Stimulated activated CD8-positive, alpha-beta memory T cell treated with anti-CD3 and anti-CD28 coated beads, Interleukin-4, amount 100 ng/mL, for 48 hours (primary cell): ENCODE results near the gene F2.
A peak's percentile ranks its signal among the peaks of the same experiment; 100 is the strongest.
"Not testable (repeated sequence)": the region's sequence is repeated elsewhere in the genome, so short reads cannot be mapped to it uniquely, and the experiment has no call there.

Source experiments
- DNase-seq: peaks from one replicate; pipeline ENCODE4 v3.0.0-alpha.2; 2020

Gene F2

GRCh38 chr11:46686886-46687795, 31.9 kb upstream of the F2 start:
- no peak for DNase-seq

- DNase-seq = no peak
These were observed 28.3 kb upstream of the F2 start for GRCh38 chr11:46690702-46691101.

GRCh38 chr11:46692450-46692849, 26.6 kb upstream of the F2 start:
- DNase-seq = no peak

GRCh38 chr11:46693597-46694012, 25.4 kb upstream of the F2 start:
- DNase-seq = no peak

GRCh38 chr11:46694072-46694471, 24.9 kb upstream of the F2 start:
- no peak for DNase-seq

GRCh38 chr11:46694607-46695006, 24.4 kb upstream of the F2 start:
- no peak for DNase-seq

- DNase-seq = no peak
These were observed 23.4 kb upstream of the F2 start for GRCh38 chr11:46695345-46696211.

- DNase-seq = no peak
These were observed 22.8 kb upstream of the F2 start for GRCh38 chr11:46696212-46696558.

GRCh38 chr11:46697303-46697702, 21.7 kb upstream of the F2 start:
- DNase-seq = no peak

- no peak for DNase-seq
These were observed 21.3 kb upstream of the F2 start for GRCh38 chr11:46697723-46698122.

GRCh38 chr11:46698597-46698996, 20.4 kb upstream of the F2 start:
- no peak for DNase-seq

GRCh38 chr11:46700241-46701077, 18.6 kb upstream of the F2 start, which contains the start of the genes ARHGAP1 and ZNF408:
Gene ARHGAP1, minus strand, starts transcription at chr11:46700619. Its CDS starts 4,512 bp downstream, at chr11:46696107.
Gene ZNF408, plus strand, starts transcription at chr11:46701031. Its CDS starts 17 bp downstream, at chr11:46701048.
- DNase-seq = peak; percentile 100

- DNase-seq = peak; percentile 32
These were observed 17.8 kb upstream of the F2 start for GRCh38 chr11:46701078-46701654.

GRCh38 chr11:46705070-46705688, 13.8 kb upstream of the F2 start:
- DNase-seq = no peak

GRCh38 chr11:46706886-46707285, 12.1 kb upstream of the F2 start:
- no peak for DNase-seq

GRCh38 chr11:46709351-46709750, 9.7 kb upstream of the F2 start:
- not testable (repeated sequence) for DNase-seq

- DNase-seq = no peak
These were observed 8.2 kb upstream of the F2 start for GRCh38 chr11:46710821-46711269.

GRCh38 chr11:46711303-46711702, 7.7 kb upstream of the F2 start:
- no peak for DNase-seq

- no peak for DNase-seq
These were observed 6.0 kb upstream of the F2 start for GRCh38 chr11:46712874-46713576.

GRCh38 chr11:46717825-46718154, 1.2 kb upstream of the F2 start:
- DNase-seq = not testable (repeated sequence)
